GM19240 (cell line): ENCODE measurements around the gene PNMT.
A peak's percentile ranks its signal among the peaks of the same experiment; 100 is the strongest.

ENCODE experiments used
- DNase-seq: peaks from one replicate; pipeline ENCODE4 v3.0.0; 2011; ENCODE audit warnings: low spot score; ENCODE audit not compliant: insufficient read length

The PNMT gene

GRCh38 chr17:39653662-39654331 lies 14.5 kb upstream of the PNMT start:
- DNase-seq, result peak; percentile 91

DNA sequence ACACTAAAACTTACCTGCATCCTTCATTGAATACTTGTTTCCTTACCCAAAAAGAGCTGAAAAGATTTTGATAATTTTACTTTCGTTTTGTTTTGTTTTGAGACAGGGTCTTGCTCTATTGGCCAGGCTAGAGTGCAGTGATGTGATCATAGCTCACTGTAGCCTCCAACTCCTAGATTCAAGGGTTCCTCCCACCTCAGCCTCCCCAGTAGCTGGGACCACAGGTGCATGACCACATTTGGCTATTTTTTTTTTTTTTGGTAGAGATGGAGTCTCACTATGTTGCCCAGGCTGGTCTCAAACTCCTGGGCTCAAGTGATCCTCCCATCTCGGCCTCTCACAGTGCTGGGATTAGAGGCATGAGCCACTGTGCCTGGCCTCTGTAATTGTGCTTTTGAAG lies 13.1 kb upstream of the PNMT start:
- DNase-seq, result no peak

DNA sequence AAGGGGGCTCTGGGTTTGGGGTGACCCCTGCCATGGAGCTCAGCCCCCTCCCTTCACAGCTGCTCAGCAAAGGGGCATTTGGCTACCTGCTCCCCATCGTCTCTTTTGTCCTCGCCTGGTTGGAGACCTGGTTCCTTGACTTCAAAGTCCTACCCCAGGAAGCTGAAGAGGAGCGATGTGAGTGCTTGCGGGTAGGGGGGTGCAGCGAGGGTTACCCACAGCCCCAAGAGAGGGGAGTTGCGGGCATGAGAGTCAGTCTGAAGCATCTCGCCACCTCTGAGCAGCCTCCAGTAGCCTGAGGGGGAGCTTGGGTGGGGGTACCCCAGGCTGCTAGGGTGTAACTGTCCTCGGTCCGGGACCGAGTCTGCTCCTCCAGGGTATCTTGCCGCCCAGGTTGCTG lies 9.9 kb upstream of the PNMT start:
- DNase-seq, result no peak

GRCh38 chr17:39658760-39659159 lies 9.5 kb upstream of the PNMT start:
- DNase-seq, result no peak

- DNase-seq, result no peak
Observed at GRCh38 chr17:39659279-39660010, 8.8 kb upstream of the PNMT start.

GRCh38 chr17:39660011-39660360 lies 8.3 kb upstream of the PNMT start:
- no peak for DNase-seq

GRCh38 chr17:39660397-39661385 lies 7.6 kb upstream of the PNMT start:
- DNase-seq, result no peak

DNA sequence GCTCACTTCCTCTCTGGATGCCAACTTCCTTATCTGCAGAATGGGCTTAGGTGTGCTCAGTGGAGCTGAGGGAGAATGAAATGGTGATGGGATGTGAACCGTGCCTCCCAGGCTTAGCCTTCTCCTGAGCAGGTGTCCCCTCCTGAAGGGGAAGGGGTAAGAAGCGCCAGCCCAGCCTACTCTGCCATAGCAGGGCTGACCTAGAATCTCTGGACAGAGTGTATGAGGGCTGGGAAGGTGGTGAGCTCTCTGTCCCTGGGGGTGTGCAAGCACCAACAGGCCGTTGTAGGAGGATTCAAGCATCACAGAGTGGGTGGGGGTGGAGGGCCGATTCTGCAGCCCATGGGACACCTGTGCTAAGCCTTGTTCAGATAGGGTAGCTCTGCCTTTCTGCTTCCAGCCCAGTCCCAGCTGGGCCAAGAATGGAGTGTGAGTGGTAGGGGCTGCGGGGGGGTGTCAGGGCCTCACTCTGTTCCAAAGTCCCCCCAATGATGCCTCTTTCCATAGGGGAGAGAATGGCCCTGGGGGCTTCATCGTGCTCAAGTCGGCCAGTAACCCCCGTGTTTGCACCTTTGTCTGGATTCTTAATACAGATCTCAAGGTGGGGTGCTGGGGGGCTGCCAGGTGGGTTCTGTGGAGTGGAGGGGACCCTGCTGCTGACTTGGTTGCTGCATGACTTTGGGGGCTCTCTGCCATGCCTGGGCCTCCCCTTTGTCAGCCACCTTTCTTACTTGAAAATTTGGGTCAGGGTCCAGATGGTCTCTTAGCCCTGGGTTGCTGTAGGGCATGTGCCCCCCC lies 6.3 kb upstream of the PNMT start:
- DNase-seq, result no peak

DNA sequence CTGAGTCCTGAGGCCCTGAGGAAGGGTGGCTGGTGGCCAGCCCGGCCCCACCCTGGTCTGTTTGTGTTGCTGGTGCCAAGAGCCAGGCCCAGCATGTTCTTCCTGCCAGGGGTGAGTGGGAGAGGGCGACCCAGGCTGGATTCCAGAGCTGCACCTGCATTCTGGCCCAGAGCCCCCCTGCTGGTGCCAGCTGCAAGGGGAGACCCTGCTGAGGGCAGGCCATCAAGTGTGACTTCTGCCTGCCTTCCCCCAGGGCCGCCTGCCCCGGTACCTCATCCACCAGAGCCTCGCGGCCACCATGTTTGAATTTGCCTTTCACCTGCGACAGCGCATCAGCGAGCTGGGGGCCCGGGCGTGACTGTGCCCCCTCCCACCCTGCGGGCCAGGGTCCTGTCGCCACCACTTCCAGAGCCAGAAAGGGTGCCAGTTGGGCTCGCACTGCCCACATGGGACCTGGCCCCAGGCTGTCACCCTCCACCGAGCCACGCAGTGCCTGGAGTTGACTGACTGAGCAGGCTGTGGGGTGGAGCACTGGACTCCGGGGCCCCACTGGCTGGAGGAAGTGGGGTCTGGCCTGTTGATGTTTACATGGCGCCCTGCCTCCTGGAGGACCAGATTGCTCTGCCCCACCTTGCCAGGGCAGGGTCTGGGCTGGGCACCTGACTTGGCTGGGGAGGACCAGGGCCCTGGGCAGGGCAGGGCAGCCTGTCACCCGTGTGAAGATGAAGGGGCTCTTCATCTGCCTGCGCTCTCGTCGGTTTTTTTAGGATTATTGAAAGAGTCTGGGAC lies 5.5 kb upstream of the PNMT start:
- DNase-seq, result no peak

- DNase-seq, result no peak
Observed at GRCh38 chr17:39663340-39663687, 4.9 kb upstream of the PNMT start.

DNA sequence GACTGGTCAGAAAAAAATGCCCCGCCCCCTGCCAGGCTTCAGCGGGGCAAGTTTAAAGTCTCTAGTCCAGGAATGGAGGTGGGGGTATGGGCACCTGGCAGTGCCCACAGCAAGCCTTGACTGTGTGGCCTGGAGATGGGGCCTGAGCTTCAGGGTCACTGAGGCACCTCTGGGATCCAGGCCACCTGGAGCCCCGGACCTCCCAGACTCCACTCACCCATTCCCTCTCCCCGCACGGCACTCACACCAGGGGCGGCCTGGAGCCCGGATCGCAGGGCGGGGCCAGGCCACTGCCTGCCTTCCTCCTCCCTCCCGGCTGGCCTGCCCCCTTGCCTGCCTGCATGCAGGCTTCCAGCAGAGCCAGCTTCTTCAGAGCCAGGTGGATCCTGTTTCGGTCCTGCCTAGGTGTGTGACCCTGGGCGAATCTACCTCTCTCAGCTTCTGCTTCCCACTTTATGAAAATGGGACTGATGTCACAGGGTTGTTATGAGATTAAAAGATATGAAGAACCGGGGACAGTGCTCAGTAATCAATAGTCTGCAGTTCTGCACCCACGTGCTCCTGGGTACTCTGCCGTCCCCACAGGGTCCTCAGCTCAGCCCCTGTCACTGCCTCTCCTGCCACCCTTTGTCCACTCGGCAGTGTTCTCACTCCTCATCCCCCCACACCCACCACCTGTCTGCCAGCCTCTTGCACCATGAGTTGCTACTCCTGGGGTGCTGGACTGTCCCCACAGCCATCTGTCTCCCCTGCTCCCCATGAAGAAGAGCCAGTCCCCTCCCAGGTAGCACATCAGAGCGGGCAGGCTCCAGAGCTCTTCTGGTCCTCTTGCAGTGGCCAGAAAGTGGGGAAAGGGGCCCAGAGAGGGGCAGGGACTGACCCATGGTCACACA lies 4.3 kb upstream of the PNMT start:
- DNase-seq, result no peak

- no peak for DNase-seq
Observed at GRCh38 chr17:39664581-39665561, 3.4 kb upstream of the PNMT start, which contains the start of gene TCAP. TCAP (plus strand) TSS chr17:39665349; CDS start chr17:39665360, 11 bp downstream.

GRCh38 chr17:39665642-39666224 lies 2.5 kb upstream of the PNMT start:
- DNase-seq, result no peak

DNA sequence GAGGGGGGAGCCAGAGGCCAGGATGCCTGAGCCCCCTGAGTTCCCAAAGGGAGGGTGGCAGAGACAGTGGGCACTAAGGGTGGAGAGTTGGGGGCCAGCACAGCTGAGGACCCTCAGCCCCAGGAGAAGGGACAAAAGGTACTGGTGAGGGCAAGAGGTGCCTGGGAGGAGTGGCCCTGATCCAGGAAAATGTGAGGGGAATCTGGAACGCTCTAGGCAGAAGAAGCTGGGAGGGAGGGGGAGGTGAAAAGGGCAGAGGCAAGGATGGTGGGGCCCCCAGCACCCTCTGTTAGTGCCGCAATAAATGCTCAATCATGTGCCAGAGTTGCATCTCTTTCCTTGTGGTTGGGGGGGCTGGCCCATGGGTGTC lies 2.0 kb upstream of the PNMT start:
- DNase-seq, result no peak

DNA sequence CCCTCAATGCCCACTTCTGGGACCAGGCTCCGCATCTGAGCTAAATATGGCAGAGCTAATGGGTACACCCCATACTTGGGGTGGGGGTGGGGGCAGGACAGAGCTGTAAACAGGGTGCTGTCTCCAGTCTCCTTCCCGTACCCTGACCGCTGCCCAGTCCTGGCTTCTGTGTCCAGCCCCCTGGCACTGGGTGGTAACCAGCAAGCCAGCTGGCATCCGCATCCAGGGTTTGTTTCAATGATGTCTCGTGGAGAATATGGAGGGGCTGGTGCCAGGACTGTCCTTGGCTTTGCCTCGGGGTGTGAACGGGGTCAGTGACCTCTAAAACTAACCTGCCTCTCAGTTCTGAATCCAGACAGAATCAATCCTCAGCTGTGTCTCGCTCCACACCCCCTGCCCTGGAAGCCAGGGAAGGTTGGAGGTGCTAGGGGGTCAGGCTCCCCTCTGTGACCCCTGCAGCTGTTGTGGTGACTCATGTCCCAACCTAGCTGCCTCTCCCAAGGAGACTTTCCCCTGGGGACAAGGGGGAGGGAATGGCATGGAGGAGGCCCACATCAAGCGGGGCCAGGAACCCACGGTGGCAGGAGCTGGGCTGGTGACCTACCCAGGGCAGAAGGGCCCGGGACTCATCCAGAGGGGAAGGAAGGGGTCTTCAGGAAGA lies 1.5 kb upstream of the PNMT start:
- DNase-seq, result no peak

GRCh38 chr17:39667262-39667944 lies 850 bp upstream of the PNMT start:
- no peak for DNase-seq
